GM06990 (cell line): ENCODE measurements around the gene GID4.

Experiments
- DNase-seq: peaks from one replicate; pipeline ENCODE4 v3.0.0-alpha.2; 2011; ENCODE audit not compliant: insufficient read length; ENCODE audit errors: extremely low read depth
- H3K27me3 ChIP-seq: replicated peaks from 2 replicates; pipeline ENCODE4 v1.6.0; 2011; ENCODE audit warnings: low read length; ENCODE audit not compliant: control insufficient read depth, insufficient read depth
- H3K36me3 ChIP-seq: 2 replicates; pipeline ENCODE4 v1.5.1; 2011; ENCODE audit warnings: low read length; ENCODE audit not compliant: control insufficient read depth, insufficient read depth
- H3K4me3 ChIP-seq: replicated peaks from 2 replicates; pipeline ENCODE4 v1.5.1; 2011; ENCODE audit warnings: low read depth, mild to moderate bottlenecking, control low read depth, low read length
- CTCF ChIP-seq: IDR thresholded peaks from 2 replicates; pipeline ENCODE4 v1.5.1; 2011; ENCODE audit warnings: low read length, control low read depth, mild to moderate bottlenecking, inconsistent platforms; ENCODE audit not compliant: insufficient read depth, poor library complexity, severe bottlenecking

GID4 gene

GRCh38 chr17:18116078-18116477, 76.9 kb downstream of the GID4 start:
- DNase-seq = no peak
- Histone ChIP-seq H3K36me3 (no peaks in the 10 kb centered on the region), H3K27me3 (no peaks in the 10 kb centered on the region; the same call in 1 of the 2 replicates), H3K4me3 (no peak overlapping the region)
- no peak for TF ChIP-seq CTCF

- no peak for TF ChIP-seq CTCF
- no peaks in the 10 kb centered on the region; the same call in 1 of the 2 replicates for H3K27me3 ChIP-seq
- DNase-seq = no peak
- H3K4me3 ChIP-seq = no peak overlapping the region
- no peaks in the 10 kb centered on the region for H3K36me3 ChIP-seq
Observed at GRCh38 chr17:18117533-18117932, 78.3 kb downstream of the GID4 start.
